Measurements from ENCODE around the gene TP53TG5.

Gene TP53TG5

GRCh38 chr20:45343532-45344167 is 34.5 kb downstream of the TP53TG5 start:
- peak overlapping the region; percentile 10 for H3K4me3 ChIP-seq (ENCODE audit: control insufficient read depth, low read depth, low read length)
- no peak for TF ChIP-seq CTCF (IDR thresholded peaks at IDR 0.05; ENCODE audit: control insufficient read depth, insufficient read depth, low read depth, low read length, missing control alignments)
- no peak for DNase-seq (ENCODE audit: low read depth)

GRCh38 chr20:45342855-45343531 is 35.1 kb downstream of the TP53TG5 start:
- H3K4me3 ChIP-seq (ENCODE audit: control insufficient read depth, low read depth, low read length) = peak overlapping the region; percentile 10; the same call in 1 of the 2 replicates
- TF ChIP-seq CTCF (IDR thresholded peaks at IDR 0.05; ENCODE audit: control insufficient read depth, insufficient read depth, low read depth, low read length, missing control alignments) = no peak
- DNase-seq (ENCODE audit: low read depth) = no peak

GRCh38 chr20:45341939-45342854 is 35.9 kb downstream of the TP53TG5 start:
- DNase-seq (ENCODE audit: low read depth) = no peak
- TF ChIP-seq CTCF (IDR thresholded peaks at IDR 0.05; ENCODE audit: control insufficient read depth, insufficient read depth, low read depth, low read length, missing control alignments) = no peak
- peak overlapping the region; percentile 19 for H3K4me3 ChIP-seq (ENCODE audit: control insufficient read depth, low read depth, low read length)

GRCh38 chr20:45341579-45341938 is 36.6 kb downstream of the TP53TG5 start:
- no peak for DNase-seq (ENCODE audit: low read depth)
- peak overlapping the region; percentile 19; the same call in 1 of the 2 replicates for H3K4me3 ChIP-seq (ENCODE audit: control insufficient read depth, low read depth, low read length)
- TF ChIP-seq CTCF (IDR thresholded peaks at IDR 0.05; ENCODE audit: control insufficient read depth, insufficient read depth, low read depth, low read length, missing control alignments) = no peak

- TF ChIP-seq CTCF (IDR thresholded peaks at IDR 0.05; ENCODE audit: control insufficient read depth, insufficient read depth, low read depth, low read length, missing control alignments) = no peak
- H3K4me3 ChIP-seq (ENCODE audit: control insufficient read depth, low read depth, low read length) = no peak overlapping the region
- no peak for DNase-seq (ENCODE audit: low read depth)
Measured at GRCh38 chr20:45340951-45341350, 37.2 kb downstream of the TP53TG5 start.

GRCh38 chr20:45340236-45340847 is 37.8 kb downstream of the TP53TG5 start:
- TF ChIP-seq CTCF (IDR thresholded peaks at IDR 0.05; ENCODE audit: control insufficient read depth, insufficient read depth, low read depth, low read length, missing control alignments) = no peak
- no peak overlapping the region for H3K4me3 ChIP-seq (ENCODE audit: control insufficient read depth, low read depth, low read length)
- no peak for DNase-seq (ENCODE audit: low read depth)

Measured in AG09309 (cell line).